Ureter (tissue), 1 donor: Measurements from ENCODE around the gene AHI1. TPM values are rescaled to one million over a fixed set of nuclear protein-coding genes. Genes with fewer than 3 reads are reported as not detected.

Experiments used
- DNase-seq: peaks from one replicate; pipeline ENCODE4 v3.0.0-alpha.2; 2020; ENCODE audit warnings: low spot score
- total RNA-seq: library from RNA; stranded (reverse); gene quantifications from one replicate; pipeline ENCODE4 v1.2.4, GENCODE V29; 2023
- donor health status: DM: yes; HTN: yes; CAD: no.

AHI1 gene
- total RNA-seq, 1 donor from 2014 or later, result 58.1 TPM

GRCh38 chr6:135299256-135299655 is 198.3 kb downstream of the AHI1 start:
- no peak for DNase-seq

- no peak for DNase-seq
Measured at GRCh38 chr6:135298455-135298854, 199.1 kb downstream of the AHI1 start.

GRCh38 chr6:135296715-135297114 is 200.8 kb downstream of the AHI1 start:
- DNase-seq, result no peak

- DNase-seq, result no peak
Measured at GRCh38 chr6:135295085-135295484, 202.5 kb downstream of the AHI1 start.

GRCh38 chr6:135291288-135292076 is 206.1 kb downstream of the AHI1 start:
- DNase-seq, result no peak

- DNase-seq, result no peak
Measured at GRCh38 chr6:135289816-135290215, 207.7 kb downstream of the AHI1 start.

GRCh38 chr6:135286962-135287538 is 210.5 kb downstream of the AHI1 start:
- DNase-seq, result no peak

- no peak for DNase-seq
Measured at GRCh38 chr6:135285165-135285564, 212.4 kb downstream of the AHI1 start.

- no peak for DNase-seq
Measured at GRCh38 chr6:135283926-135284325, 213.6 kb downstream of the AHI1 start.

- DNase-seq, result no peak
Measured at GRCh38 chr6:135282395-135282794, 215.1 kb downstream of the AHI1 start.

- DNase-seq, result no peak
Measured at GRCh38 chr6:135281964-135282363, 215.6 kb downstream of the AHI1 start.

GRCh38 chr6:135281227-135281626 is 216.3 kb downstream of the AHI1 start:
- DNase-seq, result no peak

- no peak for DNase-seq
Measured at GRCh38 chr6:135280375-135281136, 217.0 kb downstream of the AHI1 start.

- no peak for DNase-seq
Measured at GRCh38 chr6:135277422-135277821, 220.1 kb downstream of the AHI1 start.

GRCh38 chr6:135274561-135275293 is 222.8 kb downstream of the AHI1 start:
- DNase-seq, result no peak

GRCh38 chr6:135271626-135272025 is 225.9 kb downstream of the AHI1 start:
- DNase-seq, result no peak

- DNase-seq, result peak; percentile 55
Measured at GRCh38 chr6:135270676-135271536, 226.6 kb downstream of the AHI1 start.

- DNase-seq, result no peak
Measured at GRCh38 chr6:135269481-135269891, 228.1 kb downstream of the AHI1 start.

- no peak for DNase-seq
Measured at GRCh38 chr6:135268740-135269139, 228.8 kb downstream of the AHI1 start.

GRCh38 chr6:135268263-135268662 is 229.3 kb downstream of the AHI1 start:
- DNase-seq, result no peak

GRCh38 chr6:135267085-135267484 is 230.5 kb downstream of the AHI1 start:
- no peak for DNase-seq
